ENCODE results near the gene RAB28. TPM values are rescaled to one million over a fixed set of nuclear protein-coding genes. Genes with fewer than 3 reads are reported as not detected.
"Not testable (repeated sequence)": the region's sequence is repeated elsewhere in the genome, so short reads cannot be mapped to it uniquely, and the experiment has no call there.

The RAB28 gene
- total and polyA plus RNA-seq, 9 of the 15 experiments (the other 6 are each of a cell fraction or from before 2014, with no cell fraction given): 6.7 to 40.4 (median 23.0) TPM

- H3K4me3 ChIP-seq; H3K79me2 ChIP-seq (ENCODE audit: control insufficient read depth, insufficient read depth, low read length); H3K27ac ChIP-seq (ENCODE audit: extremely low read depth, low read depth, low read length); H3K9ac ChIP-seq (ENCODE audit: insufficient read depth in 1 of 2, low read depth in 2 of 2, low read length in 2 of 2); H3K9me3 ChIP-seq (replicated peaks; ENCODE audit: control insufficient read depth, insufficient read depth, low read depth, low read length); intact Hi-C loops (cut with micrococcal nuclease); H3K4me2 ChIP-seq (ENCODE audit: insufficient read depth, low read length); H4K20me1 ChIP-seq (replicated peaks; ENCODE audit: control insufficient read depth, insufficient read depth, low read length); in situ Hi-C loops (cut with MboI); CTCF ChIA-PET (ENCODE audit: low intra/inter-chr PET ratio); H3K9me1 ChIP-seq (ENCODE audit: control insufficient read depth, insufficient read depth, low read length); DNase-seq (ENCODE audit: extremely low read depth in 1 of 4, low spot score in 3 of 4); ATAC-seq; H2AFZ ChIP-seq (ENCODE audit: low read depth, low read length); H3K36me3 ChIP-seq (ENCODE audit: control insufficient read depth, insufficient read depth, low read length); BruUV-seq (replicated peaks); H3K4me1 ChIP-seq (replicated peaks in 1 of 2; ENCODE audit: control insufficient read depth in 2 of 2, insufficient read depth in 2 of 2, low read length in 2 of 2); FAIRE-seq; H3K27me3 ChIP-seq (ENCODE audit: control insufficient read depth in 2 of 2, insufficient read depth in 2 of 2, low read length in 2 of 2): not testable (repeated sequence)
- 94% methylated on average over 3 of the region's 3 CpGs for WGBS (ENCODE audit: insufficient coverage, low coverage, missing lambda C conversion rate)
- POLR2A ChIA-PET: interaction anchor here (1.9 kb wide), 1 partner anchor 8 kb away, joined by 4 read pairs; no protein-coding TSS in a partner anchor
- TF ChIP-seq ZNF146 (CRISPR knock-in tag; IDR thresholded peaks at IDR 0.05; ENCODE audit: unreplicated experiment) (peak; percentile 96), RBM25 (IDR thresholded peaks at IDR 0.05; ENCODE audit: low read depth, low read length, severe bottlenecking) (peak; percentile 46), BCOR (IDR thresholded peaks at IDR 0.05) (peak; percentile 73), CHAMP1 (IDR thresholded peaks at IDR 0.05) (0 out of 2 replicates have a peak, but pooled peaks have one; percentile 49), KDM1A (IDR thresholded peaks at IDR 0.05) (0 out of 4 replicates have a peak, but pooled peaks of 1 of the 2 experiments have one; percentile 42)
Observed at GRCh38 chr4:13406156-13406555, 78.0 kb downstream of the RAB28 start.
